ENCODE data around the gene YPEL3. TPM values are rescaled to one million over a fixed set of nuclear protein-coding genes. Genes with fewer than 3 reads are reported as not detected.
"Not testable (repeated sequence)": the region's sequence is repeated elsewhere in the genome, so short reads cannot be mapped to it uniquely, and the experiment has no call there.

The YPEL3 gene, protein sequence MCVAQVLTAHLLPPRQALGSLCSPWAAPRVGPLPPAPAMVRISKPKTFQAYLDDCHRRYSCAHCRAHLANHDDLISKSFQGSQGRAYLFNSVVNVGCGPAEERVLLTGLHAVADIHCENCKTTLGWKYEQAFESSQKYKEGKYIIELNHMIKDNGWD
- 10 to 100 TPM; 41.4 to 49.2 (median 42.2) TPM for polyA plus RNA-seq (ENCODE audit: insufficient read length in 3 of 3)

DNA sequence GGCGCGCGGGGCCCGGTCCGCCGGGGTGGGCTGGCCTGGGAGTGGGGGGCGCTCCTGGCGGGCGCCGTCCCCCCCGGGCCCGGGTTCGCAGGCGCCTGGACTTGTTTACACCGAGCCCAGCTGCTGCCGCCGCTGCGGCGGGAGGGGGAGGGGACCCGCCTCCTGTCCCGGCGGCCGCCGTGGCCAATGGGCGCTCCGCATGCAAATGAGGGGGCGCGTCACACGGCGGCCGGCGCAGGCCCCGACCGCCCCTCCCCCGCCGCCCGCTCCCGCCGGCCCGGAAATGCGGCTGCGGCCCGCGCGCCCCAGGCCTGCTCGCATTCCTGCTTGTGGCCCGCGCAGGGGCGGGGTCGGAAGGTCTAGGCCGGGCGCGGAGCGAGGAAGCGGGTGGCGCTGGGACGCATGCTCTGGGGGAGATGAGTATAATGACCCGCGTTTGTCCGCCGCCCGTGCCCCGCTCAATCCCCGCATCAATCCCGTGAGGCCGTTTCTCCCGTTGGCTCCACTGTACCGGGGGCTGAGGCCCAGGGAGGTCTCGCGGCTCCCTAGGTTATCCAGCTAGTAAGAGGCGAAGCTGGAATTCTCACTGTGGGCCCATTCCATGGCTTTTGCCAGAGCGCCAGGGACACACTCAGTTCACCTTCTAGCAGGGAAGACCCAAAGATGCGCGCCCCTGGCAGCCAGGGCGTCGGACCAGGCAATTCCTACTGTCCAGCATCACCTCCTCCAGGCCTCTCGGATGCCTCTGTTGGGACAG lies at the start of gene YPEL3:
Gene YPEL3 (minus strand): TSS at position 109 of the 757 bp plus-strand sequence. CDS start 731 bp downstream, outside the sequence.
- peak; percentile 56 to 66 (median 64) for DNase-seq (ENCODE audit: low read depth in 3 of 3, low spot score in 2 of 3)

DNA sequence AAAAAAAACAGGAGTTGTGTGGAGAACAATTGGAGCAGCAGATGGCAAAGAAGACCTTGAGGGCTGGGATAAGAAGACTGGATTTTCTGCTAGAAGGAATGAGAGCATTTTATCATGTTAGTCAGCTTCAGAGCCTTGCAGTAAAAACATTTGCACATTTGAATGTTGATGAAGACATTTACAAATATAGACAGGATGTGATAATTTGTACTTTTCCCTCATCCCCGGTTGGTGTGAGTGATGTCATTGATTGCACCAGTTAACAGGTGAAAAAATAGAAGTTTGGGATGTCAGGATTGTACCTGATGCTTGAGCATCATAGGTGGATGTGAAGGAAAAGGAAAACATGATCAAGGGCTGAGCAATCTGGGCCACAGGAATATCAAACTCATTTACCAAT lies 49.6 kb upstream of the YPEL3 start:
- DNase-seq (ENCODE audit: low read depth in 3 of 3, low spot score in 2 of 3), result no peak

DNA sequence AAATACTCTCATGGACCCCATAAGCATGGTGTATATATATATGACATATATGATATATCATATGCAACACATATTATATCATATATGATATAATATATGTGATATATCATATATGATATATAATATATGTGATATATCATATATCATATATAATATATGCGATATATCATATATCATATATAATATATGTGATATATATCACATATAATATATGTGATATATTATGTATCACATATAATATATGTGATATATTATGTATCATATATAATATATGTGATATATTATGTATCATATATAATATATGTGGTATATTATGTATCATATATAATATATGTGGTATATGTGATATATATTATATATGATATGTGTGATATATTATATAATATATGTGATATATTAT lies 48.9 kb upstream of the YPEL3 start:
- no peak for DNase-seq (ENCODE audit: low read depth in 3 of 3, low spot score in 2 of 3)

DNA sequence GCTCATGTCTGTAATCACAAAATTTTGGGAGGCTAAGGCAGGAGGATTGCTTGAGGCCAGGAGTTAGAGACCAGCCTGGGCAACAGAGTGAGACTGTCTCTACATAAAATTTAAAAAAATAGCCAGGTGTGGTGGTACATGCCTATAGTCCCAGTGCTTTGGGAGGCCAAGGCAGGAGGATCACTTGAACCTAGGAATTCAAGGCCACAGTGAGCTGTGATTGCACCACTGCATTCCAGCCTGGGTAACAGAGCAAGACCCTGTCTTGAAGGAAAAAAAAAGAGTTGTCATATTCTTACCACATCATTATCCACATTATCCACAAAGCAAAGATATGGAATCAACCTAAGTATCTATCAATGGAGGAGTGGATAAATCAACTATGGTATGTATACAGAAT lies 48.0 kb upstream of the YPEL3 start:
- no peak for DNase-seq (ENCODE audit: low read depth in 3 of 3, low spot score in 2 of 3)

DNA sequence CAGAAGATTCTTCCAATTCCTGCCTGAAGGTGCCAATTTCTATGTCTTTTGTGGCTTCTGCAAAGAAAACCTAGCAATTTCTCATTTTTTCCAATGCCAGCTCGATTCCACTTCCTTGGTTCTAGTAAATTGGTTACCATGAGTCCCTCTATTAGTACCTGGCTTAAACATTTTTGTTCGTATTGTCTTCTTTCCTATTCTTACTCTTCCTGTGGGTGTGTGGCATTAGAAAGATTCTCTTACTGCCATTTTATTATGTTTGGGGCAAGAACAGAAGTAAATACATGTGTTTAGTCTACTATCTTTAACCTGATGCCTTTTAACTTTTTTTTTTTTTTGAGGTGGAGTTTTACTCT lies 47.3 kb upstream of the YPEL3 start:
- DNase-seq (ENCODE audit: low read depth in 3 of 3, low spot score in 2 of 3), result no peak

DNA sequence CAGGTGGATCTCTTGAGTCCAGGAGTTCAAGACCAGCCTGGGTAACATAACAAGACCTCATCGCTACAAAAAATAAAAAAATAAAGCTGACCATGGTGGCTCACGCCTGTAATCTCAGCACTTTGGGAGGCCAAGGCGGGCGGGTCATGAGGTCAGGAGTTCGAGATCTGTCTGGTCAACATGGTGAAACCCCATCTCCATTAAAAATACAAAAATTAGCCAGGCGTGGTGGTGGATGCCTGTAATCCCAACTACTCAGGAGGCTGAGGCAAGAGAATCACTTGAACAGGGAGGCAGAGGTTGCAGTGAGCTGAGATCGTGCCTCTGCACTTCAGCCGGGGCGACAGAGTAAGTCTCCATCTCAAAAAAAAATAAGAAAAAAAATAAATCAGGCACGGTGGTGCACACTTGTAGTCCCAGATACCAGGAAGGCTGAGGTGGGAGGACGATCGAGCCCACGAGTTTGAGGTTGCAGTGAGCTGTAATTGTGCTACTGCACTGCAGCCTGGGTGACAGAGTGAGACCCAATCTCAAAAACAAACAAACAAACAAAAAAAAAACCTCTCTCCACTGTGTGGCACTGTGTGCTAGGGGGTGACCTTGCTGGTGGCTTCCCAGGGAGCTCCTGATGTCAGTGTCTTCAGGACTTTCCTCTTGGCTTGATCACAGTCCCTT lies 46.8 kb upstream of the YPEL3 start:
- DNase-seq (ENCODE audit: low read depth in 3 of 3, low spot score in 2 of 3), result no peak

DNA sequence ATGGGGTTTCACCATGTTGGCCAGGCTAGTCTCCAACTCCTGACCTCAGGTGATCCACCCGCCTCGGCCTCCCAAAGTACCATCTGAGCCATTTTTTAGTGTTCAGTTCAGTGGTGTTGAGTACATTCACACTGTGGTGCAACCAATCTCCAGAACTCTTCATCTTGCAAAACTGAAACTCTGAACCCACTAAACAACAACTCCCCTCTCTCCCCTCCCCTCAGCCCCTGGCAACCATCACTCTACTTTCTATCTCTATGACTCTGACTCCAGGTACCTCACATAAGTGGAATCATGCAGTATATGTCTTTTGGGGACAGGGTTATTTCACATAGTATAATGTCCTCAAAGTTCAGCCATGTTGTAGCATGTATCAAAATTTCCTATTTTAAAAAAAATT lies 45.7 kb upstream of the YPEL3 start:
- no peak for DNase-seq (ENCODE audit: low read depth in 3 of 3, low spot score in 2 of 3)

DNA sequence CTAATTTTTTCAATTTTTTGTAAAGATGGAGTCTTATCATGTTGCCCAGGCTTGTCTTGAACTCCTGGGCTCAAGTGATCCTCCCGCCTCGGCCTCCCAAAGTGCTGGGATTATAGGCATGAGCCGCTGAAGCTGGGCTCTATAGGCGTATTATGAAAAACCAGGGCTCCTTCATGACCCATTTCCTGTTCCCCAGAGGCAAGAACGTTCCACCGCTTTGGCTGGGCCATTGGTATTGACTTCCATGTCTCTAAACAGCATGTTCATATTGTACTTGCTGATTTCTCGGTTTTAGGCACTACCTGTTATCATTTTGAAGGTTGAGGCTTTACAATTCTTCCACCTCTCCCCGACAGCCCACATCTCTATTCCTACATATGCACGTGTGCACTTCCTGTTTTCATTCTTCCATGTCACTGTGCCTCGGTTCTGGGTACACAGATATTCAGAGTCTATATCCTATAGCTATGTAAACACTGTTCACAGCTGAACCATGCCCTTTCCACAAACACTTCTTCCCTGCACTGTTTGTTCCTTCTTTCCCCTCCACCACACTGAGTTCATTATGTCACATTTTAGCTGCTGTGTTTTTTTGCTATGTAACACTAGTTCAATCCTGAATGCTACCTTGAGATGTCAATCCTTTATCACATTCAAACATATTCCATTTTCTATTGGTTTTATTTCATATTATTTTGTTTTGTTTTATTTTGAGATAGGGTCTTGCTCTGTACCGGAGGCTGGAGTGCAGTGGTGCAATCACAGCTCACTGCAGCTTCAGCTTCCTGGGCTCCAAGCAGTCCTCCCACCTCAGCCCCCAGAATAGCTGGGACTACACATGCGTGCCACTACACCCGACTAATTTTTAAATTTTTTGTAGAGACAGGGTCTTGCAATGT lies 43.8 kb upstream of the YPEL3 start:
- no peak for DNase-seq (ENCODE audit: low read depth in 3 of 3, low spot score in 2 of 3)

DNA sequence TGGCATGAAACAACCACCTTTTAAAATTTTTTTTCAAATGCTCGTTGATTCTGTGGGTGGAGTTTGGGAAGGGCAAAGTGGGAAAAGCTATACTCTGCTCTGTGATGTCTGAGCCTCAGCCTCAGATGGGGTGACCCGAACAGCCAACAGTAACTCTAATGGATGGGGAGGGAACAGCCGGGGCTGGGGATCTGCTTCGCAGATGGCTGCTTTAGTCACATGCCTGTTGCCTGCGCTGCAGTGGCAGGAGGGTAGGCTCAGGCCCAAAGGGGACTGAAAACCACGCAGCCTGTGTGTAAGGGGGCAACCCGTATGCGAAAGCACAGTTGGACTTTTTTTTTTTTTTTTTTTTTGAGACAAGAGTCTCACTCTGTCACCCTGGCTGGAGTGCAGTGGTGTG lies 41.9 kb upstream of the YPEL3 start:
- DNase-seq (ENCODE audit: low read depth in 3 of 3, low spot score in 2 of 3), result no peak

DNA sequence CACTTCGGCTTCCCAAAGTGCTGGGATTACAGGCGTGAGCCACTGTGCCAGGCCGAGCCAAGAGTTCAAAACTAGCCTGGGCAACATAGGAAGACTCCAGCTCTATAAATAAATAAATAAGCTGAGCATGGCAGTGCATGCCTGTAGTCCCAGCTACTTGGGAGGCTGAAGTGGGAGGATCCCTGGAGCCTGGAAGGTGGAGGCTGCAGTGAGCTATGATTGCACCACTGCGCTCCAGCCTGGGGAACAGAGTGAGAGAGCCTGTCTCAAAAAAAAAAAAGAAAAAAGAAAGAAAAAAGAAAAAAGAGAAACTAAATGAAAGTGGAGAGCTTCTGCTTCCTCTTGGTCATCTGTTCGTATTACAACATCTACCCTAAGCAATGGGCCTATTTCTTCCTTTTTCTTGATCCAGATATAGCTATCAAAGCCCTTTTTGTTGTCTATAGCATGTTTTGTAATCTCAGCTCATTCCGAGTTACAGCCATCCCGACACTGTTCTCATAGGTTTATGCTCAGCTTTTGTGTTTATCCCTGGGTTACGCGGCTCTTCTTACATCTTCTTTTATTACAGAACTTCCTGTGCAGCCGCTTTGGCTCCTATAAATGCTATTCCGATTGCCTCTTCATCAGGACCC lies 41.1 kb upstream of the YPEL3 start:
- no peak for DNase-seq (ENCODE audit: low read depth in 3 of 3, low spot score in 2 of 3)

DNA sequence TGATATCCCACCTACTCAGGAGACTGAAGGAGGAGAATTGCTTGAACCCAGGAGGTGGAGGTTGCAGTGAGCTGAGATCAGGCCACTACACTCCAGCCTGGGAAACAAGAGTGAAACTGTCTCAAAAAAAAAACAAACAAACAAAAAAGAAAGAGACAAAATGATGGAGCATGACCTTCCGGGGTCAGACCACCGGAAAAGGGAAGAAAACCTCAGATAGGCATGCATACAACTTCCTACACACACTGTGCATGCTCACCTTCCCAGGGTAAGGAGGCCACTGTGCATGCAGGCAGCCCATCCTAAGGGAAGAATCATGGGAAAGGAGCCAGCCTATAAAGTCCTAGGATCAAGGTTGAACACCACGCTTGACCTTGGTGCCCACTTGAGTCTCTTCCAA lies 36.6 kb upstream of the YPEL3 start:
- no peak for DNase-seq (ENCODE audit: low read depth in 3 of 3, low spot score in 2 of 3)

DNA sequence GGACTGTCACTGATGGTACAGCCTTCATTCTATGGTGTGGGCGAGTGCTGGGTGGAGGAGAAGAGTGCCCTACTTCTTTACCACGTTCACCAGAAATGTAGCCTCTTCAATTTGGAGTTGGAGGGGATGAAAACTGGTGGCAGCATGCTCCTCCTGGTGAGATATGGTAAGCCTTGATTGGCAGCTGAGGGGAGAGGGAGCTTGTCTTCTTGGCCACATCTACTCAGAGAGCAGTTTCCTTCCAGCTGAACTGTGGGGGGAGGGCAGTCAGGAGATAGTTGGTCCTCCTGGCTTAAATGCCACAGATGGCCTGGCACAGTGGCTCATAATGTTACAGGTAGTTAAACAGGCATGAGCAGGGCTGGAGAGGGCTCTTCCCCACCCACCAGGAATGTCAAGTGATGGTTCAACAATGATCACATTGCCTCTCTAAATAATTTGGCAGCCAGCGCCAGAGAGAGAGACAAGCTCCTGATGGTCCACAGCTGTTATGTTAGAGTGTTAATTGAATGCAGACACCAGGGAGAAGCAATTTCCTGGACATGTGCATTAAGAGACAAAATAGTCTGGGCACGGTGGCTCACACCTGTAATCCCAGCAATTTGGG lies 36.0 kb upstream of the YPEL3 start:
- peak in 1 of 3 donors; percentile 60 for DNase-seq (ENCODE audit: low read depth in 3 of 3, low spot score in 2 of 3)

DNA sequence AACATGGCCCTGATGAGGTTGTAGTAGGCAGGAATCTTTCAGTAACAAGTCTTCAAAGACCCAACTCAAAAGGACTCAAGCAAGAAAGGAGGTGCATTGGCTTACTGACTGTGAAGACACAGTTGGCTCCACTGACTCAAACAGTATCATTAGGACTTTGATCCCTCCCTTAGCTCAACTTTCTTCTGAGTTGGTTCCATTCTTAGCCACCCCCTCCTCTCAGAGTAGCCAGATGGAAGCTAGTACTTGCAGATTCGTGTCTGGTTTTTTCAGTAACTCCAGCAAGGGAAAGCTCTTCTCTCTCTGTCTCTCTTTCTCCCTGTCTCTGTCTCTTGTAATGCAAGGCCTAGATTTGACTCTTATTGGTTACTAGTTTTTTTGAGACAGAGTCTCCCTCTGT lies 32.0 kb upstream of the YPEL3 start:
- no peak for DNase-seq (ENCODE audit: low read depth in 3 of 3, low spot score in 2 of 3)

DNA sequence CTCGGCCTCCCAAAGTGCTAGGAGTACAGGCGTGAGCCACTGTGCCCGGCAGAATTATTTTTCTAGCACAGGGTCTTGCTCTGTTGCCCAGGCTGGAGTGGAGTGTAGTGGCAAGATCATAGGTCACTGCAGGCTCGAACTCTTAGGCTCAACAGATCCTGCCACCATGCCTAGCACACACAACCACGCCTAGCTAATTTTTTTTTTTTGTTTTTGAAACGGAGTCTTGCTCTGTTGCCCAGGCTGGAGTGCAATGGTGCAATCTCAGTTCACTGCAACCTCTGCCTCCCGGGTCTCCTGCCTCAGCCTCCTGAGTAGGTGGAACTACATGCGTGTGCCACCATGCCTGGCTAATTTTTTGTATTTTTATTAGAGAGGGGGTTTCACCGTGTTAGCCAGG lies 29.7 kb upstream of the YPEL3 start:
- DNase-seq (ENCODE audit: low read depth in 3 of 3, low spot score in 2 of 3), result not testable (repeated sequence)

DNA sequence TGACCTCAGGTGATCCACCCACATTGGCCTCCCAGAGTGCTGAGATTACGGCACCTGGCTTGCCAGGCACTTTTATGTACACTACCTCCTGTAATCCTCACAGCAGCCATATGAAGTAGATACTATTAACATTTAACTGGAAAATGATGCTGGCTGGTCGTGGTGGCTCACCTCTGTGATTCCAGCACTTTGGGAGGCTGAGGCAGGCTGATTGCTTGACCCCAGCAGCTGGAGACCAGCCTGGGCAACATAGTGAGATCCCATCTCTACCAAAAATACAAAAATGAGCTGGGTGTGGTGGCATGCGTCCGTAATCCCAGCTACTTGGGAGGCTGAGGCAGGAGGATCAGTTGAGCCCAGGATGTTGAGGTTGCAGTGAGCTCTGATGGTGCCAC lies 29.0 kb upstream of the YPEL3 start:
- no peak for DNase-seq (ENCODE audit: low read depth in 3 of 3, low spot score in 2 of 3)

DNA sequence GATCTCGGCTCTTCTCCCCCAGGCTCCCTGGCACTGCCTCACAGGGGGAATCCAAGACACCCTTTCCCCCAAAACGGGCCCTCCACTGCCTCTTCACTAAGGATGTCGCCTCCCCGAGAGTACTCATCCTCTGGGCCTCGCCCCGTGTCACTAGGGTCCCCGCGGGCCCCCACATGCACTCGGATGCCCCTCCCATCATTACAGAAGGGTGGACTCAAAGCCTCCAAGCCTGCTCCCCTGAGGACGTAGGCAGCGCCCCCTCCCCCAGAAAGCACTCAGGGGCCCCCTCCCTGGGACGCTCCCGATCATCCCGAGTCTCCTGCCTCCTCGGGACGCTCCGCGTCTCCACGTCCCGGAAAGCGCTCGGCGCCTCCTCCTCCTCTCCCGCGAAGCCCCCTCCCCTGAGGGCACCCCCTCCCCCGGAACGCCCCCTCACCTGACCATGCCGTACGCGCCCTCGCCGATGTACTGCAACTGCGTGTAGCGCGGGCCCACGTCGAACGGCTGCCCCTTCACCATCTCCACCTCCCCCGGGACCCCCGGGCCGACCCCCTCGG lies 26.7 kb upstream of the YPEL3 start:
- no peak for DNase-seq (ENCODE audit: low read depth in 3 of 3, low spot score in 2 of 3)

DNA sequence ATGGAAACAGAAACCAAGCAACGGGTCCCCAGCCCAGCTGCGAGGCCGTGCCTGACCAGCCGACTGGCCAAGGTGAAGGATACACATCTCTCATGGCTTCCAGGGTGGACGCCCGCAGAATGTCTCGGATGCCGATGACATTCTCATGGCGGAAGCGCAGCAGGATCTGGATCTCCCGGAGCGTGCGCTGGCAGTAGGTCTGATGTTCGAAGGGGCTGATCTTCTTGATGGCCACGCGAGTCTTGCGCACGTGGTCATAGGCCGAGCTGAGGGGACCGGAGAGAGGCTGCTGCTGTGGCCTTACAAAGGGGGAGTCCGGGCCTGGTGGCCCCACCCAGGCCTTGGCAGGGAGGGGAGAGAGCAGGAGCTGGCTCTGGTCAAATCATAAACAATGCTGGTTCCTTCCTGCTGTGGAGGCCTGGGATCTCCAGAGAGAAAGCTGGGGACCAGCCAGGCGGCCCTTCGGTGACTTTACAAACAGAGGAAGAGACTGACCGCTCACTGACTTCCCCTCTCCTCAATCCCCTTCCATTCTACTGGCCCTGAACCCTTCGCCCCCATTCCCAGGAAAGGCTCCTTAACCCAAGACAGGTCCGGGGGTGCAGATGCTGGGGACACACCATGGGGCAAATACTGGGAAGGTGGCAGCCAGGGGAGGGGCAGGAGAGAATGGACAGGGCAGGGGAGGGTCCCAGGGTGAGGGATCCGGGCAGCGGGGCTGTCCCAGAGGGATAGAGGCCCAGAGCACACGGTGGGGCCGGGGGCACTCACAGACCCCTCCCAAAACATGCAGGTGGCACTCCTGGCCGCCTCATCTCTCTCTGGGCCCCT lies 25.9 kb upstream of the YPEL3 start:
- peak in 1 of 3 donors; percentile 46 for DNase-seq (ENCODE audit: low read depth in 3 of 3, low spot score in 2 of 3)

DNA sequence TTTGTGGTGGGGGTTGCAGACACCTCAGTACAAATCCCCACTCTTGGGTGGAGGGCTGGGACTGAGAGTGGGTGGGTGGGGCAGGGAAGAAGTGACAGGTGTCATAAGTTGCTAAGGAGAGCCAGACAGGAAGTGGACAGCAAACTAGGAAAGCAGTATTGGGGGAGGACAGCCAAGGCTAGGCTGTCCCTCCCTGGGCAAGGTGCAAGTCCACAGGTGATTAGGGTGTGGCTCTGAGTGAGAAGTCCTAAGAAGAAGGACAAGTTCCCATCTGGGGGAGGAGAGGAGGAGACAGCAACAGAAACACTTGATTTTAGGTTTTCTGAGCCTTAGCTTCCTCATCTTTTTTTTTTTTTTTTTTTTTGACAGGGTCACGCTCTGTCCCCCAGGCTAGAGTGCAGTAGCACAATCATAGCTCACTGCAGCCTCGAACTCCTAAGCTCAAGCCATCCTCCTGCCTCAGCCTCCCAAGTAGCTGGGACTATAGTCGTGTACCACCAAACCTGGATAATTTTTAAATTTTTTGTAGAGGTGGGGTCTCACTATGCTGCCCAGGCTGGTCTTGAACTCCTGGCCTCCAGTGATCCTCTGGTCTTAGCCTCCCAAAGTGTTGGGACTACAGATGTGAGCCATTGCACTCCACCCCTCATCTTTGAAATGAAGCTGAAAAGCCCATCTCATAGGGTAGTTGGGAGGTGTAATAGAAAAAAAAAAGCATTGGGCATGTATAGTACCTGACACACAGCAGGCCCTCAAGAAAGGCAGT lies 24.5 kb upstream of the YPEL3 start:
- no peak for DNase-seq (ENCODE audit: low read depth in 3 of 3, low spot score in 2 of 3)

Data from right renal cortex interstitium (tissue), 3 donors.